HG02678 (cell line): ENCODE data around the gene FAM117A.

Experiments used
- ATAC-seq: cut with Tn5 transposase; IDR thresholded peaks from one replicate; pipeline ENCODE4 v1.9.1; 2021; ENCODE audit warnings: mild to moderate bottlenecking, moderate library complexity; ENCODE audit not compliant: unreplicated experiment

FAM117A gene, protein sequence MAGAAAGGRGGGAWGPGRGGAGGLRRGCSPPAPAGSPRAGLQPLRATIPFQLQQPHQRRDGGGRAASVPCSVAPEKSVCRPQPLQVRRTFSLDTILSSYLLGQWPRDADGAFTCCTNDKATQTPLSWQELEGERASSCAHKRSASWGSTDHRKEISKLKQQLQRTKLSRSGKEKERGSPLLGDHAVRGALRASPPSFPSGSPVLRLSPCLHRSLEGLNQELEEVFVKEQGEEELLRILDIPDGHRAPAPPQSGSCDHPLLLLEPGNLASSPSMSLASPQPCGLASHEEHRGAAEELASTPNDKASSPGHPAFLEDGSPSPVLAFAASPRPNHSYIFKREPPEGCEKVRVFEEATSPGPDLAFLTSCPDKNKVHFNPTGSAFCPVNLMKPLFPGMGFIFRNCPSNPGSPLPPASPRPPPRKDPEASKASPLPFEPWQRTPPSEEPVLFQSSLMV

DNA sequence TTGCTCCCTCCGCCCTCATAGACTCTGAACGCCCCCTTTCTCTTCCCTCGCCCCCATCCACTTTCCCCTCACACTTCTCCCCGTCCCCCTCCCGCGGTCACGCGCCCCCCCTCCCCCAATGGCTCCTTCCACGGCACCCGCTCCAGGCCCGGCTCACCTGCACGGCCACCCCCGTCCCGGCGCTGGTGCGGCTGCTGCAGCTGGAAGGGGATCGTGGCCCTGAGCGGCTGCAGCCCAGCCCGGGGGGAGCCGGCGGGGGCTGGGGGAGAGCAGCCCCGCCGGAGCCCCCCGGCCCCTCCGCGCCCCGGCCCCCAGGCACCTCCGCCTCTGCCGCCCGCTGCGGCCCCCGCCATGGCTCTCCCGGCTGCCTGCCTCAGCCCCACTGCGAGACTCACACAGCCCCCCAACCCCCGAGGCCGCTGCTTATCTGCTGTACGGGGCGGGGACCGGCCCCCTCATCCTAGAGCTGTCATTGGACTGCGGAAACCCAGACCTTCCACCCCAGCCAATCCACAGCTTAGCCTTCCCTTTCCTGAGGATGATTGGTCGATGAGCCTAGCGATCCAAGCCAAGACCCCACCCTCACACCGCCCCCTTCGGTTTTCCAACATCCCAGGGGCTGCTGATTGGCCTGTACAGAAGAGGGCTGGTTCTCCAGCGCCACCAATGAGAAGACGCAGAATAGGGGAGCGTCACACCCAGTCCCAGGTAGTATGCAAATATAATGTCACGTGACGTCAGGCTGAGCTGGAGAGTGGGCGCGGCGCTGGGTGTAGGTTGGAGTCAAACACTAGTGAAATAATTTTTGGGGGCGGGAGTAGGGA lies at the start of gene FAM117A:
Gene FAM117A (minus strand): TSS at position 397 of the 824 bp plus-strand sequence. CDS start 44 bp downstream, at position 353.
- peak; percentile 90 for ATAC-seq

DNA sequence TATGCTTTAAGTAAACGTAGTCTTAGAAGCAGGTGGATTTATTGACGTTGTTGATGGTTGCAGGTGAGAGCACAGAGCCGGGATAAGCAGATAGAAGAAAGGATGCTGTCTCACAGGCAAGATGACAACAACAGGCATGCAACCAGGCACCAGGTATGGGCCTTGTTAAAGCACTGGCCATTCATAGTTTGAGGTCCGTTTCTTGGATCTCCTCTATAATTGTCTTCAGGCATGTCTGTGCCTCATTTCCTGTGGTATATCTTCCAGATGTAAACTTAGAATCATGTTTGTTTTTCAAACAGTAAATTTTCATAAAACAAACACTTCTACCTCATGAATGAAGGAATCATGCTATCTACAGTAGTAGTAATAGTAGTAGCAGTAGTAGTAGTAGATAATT lies 45.1 kb upstream of the FAM117A start:
- ATAC-seq: no peak

GRCh38 chr17:49798738-49799137 lies 34.8 kb upstream of the FAM117A start:
- ATAC-seq: no peak

DNA sequence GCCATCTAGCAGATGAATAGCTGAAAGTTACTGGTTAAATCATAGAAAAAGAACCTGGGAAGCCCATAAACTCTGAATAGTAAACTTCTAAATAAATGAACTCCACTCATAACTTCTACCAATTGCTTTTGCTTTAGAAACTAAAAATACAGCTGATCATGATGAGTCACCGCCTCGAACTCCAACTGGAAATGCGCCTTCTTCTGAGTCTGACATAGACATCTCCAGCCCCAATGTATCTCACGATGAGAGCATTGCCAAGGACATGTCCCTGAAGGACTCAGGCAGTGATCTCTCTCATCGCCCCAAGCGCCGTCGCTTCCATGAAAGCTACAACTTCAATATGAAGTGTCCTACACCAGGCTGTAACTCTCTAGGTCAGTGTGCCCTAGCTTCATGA lies 34.3 kb upstream of the FAM117A start:
- no peak for ATAC-seq

DNA sequence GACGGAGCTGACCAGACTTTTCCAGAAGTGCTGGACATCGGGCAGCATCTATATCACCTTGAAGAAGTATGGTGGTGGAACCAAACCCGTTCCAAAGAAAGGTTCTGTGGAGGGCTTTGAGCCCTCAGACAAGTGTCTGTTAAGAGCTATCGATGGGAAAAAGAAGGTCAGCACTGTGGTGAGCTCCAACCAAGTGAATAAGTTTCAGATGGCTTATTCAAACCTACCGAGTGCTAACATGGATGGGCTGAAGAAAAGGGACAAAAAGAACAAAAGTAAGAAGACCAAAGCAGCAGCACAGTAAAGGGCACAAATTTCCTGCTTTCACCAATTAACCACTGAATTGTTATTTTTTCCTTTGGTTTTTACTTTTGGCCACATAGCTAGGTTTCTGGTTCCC lies 31.4 kb upstream of the FAM117A start:
- no peak for ATAC-seq

DNA sequence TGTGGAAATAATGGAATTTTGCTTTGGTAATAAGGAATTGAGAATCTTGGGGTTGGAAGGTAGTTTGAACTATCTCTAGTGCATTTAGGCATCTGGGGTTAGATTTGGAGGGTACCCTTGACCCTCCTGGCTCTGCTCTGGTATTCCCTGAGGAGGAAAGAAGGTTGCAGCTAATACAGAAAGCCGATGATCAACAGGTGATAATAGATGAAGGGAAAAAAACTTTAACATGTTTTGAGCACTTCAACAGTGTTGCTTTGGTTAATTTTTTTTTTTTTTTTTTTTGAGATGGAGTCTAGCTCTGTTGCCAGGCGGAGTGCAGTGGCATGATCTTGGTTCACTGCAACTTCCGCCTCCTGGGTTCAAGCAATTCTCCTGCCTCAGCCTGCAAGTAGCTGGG lies 29.4 kb upstream of the FAM117A start:
- ATAC-seq: no peak

GRCh38 chr17:49789243-49789578 lies 25.3 kb upstream of the FAM117A start:
- ATAC-seq: no peak

DNA sequence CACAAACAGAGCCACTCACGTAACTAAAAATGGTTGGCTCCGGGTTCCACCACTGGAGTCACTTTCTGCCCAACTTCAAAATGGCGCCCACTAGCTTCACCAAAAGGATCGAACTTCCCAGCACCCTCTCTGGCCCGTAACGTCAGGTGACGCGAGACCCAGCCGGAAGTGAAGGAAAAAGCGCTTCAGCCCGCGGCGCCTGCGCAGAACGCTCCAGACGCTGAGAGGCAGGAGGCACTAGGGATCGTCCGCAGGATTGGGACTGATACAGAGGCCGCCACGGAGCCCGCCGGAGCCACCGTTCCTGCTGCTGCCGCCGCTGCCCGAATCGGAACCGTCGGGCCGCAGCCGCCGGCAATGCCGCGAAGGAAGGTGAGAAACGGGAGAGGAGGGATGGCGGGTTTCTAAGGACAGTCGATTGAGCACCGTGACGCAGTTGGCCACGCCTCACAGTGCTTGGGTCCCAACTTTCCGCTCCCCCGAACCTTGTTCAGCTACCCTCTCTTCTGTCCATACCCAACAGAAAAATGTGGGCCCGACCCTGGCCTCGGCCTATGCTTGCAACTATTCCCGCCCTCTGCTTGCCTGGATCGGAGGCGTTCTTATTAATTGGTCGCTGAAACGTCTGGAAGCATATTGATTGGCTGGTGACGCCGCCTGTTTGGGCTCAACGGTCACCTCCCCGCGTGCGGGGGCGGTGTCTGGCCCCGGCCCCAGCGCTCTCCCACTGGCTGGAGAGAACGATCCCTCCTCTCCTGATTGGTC lies 24.7 kb upstream of the FAM117A start, which contains the start of gene KAT7:
Gene KAT7 (plus strand): TSS at position 204 of the 765 bp plus-strand sequence. CDS start 154 bp downstream, at position 358.
- peak; percentile 93 for ATAC-seq

- no peak for ATAC-seq
Observed at GRCh38 chr17:49787884-49788477, 24.1 kb upstream of the FAM117A start.

GRCh38 chr17:49784636-49785035 lies 20.7 kb upstream of the FAM117A start:
- no peak for ATAC-seq

DNA sequence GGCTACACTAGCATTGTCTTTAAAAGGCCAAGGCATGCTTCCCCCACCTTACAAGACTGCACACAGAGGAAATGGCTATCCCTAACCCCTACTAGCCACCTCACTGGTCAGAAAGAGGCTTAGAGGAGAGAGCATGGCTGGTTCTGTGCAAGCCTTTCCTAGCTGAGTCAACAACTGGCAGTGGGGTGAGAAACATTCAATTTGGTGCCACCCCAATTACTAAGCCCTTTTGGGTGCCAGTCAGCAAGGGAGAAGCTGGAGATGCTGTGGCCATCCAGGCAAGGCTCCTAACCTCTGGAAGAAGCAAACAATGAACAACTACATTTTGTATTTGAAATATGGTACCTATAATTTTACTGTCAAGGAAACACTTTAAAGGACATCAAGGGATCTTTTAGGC lies 19.9 kb upstream of the FAM117A start:
- ATAC-seq: no peak

DNA sequence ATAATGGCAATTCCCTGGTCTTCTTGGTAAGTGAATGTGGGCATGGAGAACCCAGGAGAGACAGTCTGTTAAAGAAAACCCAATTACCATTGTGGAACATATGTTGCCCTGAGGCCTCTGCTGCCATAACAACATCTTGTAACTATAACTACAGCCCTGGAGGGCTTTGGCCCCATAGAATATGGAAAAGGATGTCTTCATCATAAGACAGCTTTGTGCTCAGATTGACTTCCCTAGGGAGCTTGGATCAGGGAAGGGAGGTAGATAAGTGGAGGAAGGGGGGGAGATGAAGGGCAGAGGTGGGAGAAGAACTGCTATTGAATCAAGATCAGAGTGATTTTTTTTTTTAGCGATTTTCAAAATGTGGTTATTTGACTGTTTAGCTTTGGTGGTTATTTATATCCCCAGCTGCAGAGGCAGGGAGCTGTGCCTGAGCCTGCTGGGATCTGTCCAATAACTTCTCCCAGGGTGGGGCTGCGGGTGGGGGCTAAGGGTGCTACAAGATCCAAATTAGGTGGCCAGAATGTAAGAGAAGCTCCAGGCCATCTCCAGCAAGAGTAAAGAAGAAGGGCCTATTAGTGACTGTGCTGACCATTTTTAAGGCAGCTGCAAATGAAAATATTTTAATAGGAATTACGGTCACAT lies 19.3 kb upstream of the FAM117A start:
- ATAC-seq: no peak

- ATAC-seq: no peak
Observed at GRCh38 chr17:49779739-49780231, 15.9 kb upstream of the FAM117A start.

DNA sequence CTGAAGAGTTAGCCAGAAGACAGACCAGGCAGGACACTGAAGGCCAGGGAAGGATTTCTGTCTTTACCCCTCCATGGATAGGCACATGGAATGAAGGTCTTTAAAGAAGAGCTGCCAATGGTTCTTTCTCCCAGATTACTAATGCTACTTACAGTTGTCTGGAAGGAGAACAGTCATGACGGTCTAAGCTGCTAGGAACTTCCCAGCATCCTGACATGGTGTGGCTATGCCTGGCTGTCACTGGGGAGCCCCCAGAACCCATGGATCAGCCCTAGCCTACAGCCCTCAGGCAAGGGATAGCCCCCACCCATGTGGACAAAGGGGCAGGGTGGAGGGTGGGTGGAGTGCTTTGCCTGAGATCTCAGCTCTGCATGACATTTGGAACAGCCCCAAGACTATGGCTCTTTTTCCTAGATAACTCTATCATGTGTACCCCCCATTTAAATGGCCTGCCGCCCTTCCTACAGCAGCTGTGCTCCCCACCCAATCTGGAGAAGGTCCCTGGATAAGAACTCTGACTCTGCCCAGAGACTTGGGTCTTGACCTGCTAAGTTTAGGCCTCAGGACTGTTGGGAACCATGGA lies 15.3 kb upstream of the FAM117A start:
- ATAC-seq: no peak

DNA sequence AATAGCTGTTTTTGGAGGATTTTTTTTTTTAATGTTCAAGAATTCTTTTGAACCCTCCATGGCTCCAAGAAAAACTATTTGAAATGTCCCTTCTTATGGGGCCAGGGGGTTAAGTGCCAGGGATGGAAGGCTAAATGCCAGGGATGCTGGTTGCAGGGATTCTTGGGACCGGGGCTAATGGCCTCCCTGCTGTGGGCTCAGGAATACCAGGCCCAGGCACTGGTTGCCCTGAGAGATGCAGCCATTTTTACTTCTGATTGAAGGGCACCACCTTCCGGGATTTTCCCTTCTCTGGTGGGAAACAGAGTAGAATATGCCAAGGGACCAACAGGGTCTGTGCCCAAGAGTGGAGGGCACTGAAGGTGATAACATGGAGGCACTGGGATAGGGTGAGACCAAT lies 13.6 kb upstream of the FAM117A start:
- no peak for ATAC-seq

DNA sequence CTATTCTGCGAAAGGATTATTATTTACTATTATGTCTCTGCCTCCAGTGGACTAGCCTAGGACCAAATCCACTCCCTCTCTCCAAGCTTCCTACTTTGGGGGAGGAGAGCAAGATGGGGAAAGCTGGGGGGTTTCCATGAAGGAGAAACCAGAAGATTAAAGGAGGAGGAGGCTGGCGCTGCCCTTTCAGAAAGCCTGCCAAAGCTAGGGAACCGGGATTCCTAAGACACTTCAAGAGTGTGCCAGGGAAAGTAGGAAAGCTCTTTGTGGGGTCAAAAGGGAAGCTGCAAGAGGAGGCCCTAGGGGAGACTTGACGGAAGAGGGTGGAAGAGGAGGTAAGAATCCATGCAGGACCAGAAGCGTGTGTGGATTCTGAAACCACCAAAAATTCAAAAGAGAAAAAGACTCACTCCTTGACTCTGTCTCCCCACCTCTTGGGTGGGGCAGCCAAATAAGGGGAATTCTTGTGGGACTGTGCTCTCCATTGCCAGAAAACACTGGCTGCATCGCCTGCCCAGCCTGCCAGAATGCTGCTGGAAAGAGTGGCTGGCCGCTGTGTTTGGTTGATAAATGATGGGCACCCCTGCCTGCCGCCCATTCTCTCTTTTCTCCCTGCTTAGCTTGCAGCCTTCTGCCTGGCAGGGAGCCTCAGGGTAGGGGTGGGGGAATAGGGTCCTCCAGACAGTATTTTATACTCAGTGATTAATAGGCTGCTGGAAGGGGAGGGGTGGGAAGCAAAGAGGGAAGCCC lies 12.8 kb upstream of the FAM117A start:
- no peak for ATAC-seq

DNA sequence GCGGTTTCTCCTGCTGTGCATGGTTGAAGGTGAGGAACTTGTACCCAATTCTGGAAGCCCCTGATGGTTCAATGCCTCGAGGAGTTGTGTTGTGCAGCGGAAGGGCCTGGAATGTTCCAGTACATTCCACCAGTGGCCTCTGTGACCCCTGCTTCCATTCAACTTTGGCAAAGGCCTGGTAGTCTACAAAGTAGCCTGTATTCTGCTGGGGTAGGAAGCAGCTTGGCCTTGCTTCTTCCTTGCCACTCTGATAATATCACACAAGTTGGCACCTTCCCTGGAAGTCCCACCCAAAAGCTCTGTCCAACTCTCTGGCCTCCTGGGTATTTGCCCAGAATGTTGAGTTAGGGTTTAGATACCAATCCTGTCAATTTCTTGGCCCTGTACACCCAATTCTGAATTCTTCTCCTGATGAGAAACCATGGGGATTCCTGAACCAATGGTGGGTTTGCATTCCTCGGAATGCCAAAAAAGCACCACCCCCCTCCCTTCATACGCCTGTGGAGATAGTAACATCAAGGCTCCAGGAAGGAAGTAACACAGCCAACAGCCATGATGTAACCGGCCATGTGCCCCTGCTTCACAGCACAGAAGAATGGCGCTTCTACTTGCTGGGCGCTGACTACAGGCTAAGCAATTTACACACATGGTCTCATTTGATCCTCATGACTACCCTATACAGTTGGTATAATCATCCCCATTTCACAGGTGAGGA lies 11.8 kb upstream of the FAM117A start:
- no peak for ATAC-seq

GRCh38 chr17:49766918-49767530 lies 3.1 kb upstream of the FAM117A start:
- ATAC-seq: no peak
